Muscle layer of duodenum (tissue), 2 donors: ENCODE measurements around the gene SPOCK1.
"Not testable (repeated sequence)": the region's sequence is repeated elsewhere in the genome, so short reads cannot be mapped to it uniquely, and the experiment has no call there.

Experiments
- H3K27ac ChIP-seq: one replicate; pipeline ENCODE4 v1.7.0; 2013; ENCODE audit warnings: mild to moderate bottlenecking, low read length
- H3K27me3 ChIP-seq: one replicate; pipeline ENCODE4 v1.7.0; 2013; ENCODE audit warnings: low read depth, mild to moderate bottlenecking, control low read depth, low read length
- H3K36me3 ChIP-seq, 2 donors: one replicate each; pipeline ENCODE4 v1.7.0; 2013; ENCODE audit warnings: low read length in 2 of 2, control low read depth in 1 of 2, mild to moderate bottlenecking in 1 of 2; ENCODE audit not compliant: insufficient read depth in 2 of 2, control insufficient read depth in 1 of 2
- H3K4me1 ChIP-seq, 2 donors: one replicate each; pipeline ENCODE4 v1.7.0; 2013; ENCODE audit warnings: low read length in 2 of 2, mild to moderate bottlenecking in 2 of 2, control low read depth in 1 of 2, moderate library complexity in 1 of 2; ENCODE audit not compliant: insufficient read depth in 2 of 2, control insufficient read depth in 1 of 2
- H3K4me3 ChIP-seq, 2 donors: one replicate each; pipeline ENCODE4 v1.7.0; 2013; ENCODE audit warnings: low read length in 2 of 2, low read depth in 1 of 2, mild to moderate bottlenecking in 1 of 2
- H3K9me3 ChIP-seq, 2 donors: one replicate each; pipeline ENCODE4 v1.7.0; 2013; ENCODE audit warnings: low read length in 2 of 2, control low read depth in 1 of 2, mild to moderate bottlenecking in 1 of 2; ENCODE audit not compliant: control insufficient read depth in 1 of 2
- donor health status: healthy.

The SPOCK1 gene

DNA sequence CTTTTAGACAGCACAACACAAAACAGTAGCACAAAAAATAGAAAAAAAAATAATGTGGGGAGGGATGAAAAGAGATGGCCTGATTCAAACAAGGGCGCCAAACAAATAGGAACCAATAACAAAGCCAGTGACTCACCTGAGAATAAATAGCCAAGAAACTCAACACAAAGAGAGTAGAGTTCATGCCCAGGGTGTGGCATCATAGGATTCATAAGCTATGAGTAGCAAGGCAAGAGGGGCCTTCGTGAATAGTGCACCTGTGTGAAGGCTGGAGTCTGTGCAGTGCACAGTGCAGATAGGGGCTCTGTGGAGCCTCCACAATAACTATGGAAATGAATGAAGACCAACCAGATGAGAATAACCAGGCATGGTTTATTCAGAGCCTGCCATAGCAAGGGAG lies 541.7 kb downstream of the SPOCK1 start:
- H3K36me3 ChIP-seq, result no peaks in the 10 kb centered on the region
- no peaks in the 10 kb centered on the region for H3K4me1 ChIP-seq
- H3K4me3 ChIP-seq, result no peak overlapping the region
- no peaks in the 10 kb centered on the region for H3K27me3 ChIP-seq
- H3K9me3 ChIP-seq, result peaks cover 5 to 7% of the 10 kb centered on the region in 2 donors
- no peak overlapping the region for H3K27ac ChIP-seq

DNA sequence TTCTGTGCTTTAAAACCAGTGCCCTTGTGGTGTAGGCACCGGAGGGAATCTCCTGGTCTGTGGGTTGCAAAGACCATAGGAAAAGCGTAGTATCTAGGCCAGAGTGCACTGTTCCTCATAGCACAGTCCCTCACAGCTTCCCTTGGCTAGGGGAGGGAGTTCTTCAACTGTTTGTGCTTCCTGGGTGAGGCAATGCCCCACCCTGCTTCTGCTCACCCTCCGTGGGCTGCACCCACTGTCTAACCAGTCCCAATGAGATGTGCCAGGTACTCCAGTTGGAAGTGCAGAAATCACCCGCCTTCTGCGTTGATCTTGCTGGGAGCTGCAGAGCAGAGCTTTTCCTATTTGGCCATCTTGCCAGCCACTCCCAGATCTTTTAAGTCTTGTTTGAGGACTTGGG lies 545.0 kb downstream of the SPOCK1 start:
- H3K4me1 ChIP-seq, H3K27me3 ChIP-seq, H3K9me3 ChIP-seq, H3K36me3 ChIP-seq, H3K4me3 ChIP-seq, H3K27ac ChIP-seq: not testable (repeated sequence)

DNA sequence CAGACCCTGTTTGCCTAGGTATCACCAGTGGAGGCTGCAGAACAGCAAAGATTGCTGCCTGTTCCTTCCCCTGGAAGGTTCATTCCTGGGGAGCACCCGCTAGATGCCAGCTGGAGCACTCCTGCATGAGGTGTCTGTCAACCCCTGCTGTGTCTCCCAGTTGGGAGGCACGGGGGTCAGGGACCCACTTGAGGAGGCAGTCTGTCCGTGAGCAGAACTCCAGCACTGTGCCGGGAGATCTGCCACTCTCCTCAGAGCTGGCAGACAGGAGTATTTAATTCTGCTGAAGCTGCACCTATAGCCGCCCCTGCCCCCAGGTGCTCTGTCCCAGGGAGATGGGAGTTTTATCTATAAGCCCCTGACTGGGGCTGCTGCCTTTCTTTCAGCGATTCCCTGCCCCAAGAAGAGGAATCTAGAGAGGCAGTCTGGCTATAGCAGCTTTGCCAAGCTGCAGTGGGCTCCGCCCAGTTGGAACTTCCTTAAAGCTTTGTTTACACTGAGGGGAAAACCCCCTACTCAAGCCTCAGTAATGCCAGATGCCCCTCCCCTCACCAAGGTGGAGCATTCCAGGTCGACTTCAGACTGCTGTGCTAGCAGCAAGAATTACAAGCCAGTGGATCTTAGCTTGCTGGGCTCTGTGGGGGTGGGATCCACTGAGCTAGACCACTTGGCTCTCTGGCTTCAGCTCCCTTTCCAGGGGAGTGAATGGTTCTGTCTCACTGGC lies 545.6 kb downstream of the SPOCK1 start:
- H3K9me3 ChIP-seq, H3K4me1 ChIP-seq: not testable (repeated sequence)

DNA sequence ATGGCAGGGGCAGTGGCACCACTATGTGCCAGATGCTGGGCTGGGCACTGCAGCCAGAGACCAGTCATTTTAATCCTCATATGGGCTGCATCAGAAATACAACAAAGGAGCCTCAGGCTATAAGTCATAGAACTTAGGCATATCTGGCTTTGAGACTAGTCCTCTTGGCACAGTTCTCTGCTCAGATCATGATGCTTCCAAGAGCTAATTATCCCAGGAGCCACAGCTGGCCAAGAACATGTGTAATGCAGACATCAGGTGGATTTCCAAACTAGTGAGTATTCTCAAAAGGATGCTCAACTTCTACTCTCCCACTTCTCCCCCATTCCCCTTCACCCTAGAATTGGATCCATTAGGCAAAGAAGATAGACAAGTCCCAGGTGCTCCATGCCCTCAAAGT lies 571.6 kb downstream of the SPOCK1 start:
- peaks cover 0 to 3% of the 10 kb centered on the region in 2 donors for H3K9me3 ChIP-seq
- no peaks in the 10 kb centered on the region for H3K27me3 ChIP-seq
- H3K4me1 ChIP-seq, result no peaks in the 10 kb centered on the region

More for the DNA sequence above, 545.6 kb downstream of the SPOCK1 start:
- not testable (repeated sequence) for H3K27me3 ChIP-seq, H3K4me3 ChIP-seq, H3K27ac ChIP-seq, H3K36me3 ChIP-seq

DNA sequence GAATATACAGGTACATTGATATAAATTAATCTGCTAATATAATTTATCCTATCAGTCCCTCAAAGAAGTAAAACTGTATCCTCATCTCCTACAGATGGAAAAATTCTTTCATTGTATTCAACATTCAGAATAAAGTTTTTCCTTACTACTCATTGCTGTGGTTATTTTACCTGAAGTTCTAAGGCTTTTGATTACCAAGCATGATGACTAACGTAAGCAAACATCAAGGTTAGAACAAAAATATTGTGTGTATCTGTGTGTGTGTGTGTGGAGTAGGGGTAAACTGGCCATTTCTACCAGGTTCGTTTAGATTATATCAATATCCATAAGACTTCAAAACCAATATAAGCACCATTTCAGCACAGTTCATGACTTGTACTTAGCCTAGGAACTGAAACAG lies 573.1 kb downstream of the SPOCK1 start:
- H3K36me3 ChIP-seq, result no peaks in the 10 kb centered on the region
- no peaks in the 10 kb centered on the region for H3K27me3 ChIP-seq
- no peak overlapping the region for H3K27ac ChIP-seq
- H3K4me3 ChIP-seq, result no peak overlapping the region
- H3K9me3 ChIP-seq, result peaks cover 0 to 3% of the 10 kb centered on the region in 2 donors
- H3K4me1 ChIP-seq, result no peaks in the 10 kb centered on the region

More for the DNA sequence above, 571.6 kb downstream of the SPOCK1 start:
- H3K27ac ChIP-seq, result no peak overlapping the region
- H3K36me3 ChIP-seq, result no peaks in the 10 kb centered on the region
- H3K4me3 ChIP-seq, result no peak overlapping the region
